ENCODE data around the gene MMD.

The MMD gene

DNA sequence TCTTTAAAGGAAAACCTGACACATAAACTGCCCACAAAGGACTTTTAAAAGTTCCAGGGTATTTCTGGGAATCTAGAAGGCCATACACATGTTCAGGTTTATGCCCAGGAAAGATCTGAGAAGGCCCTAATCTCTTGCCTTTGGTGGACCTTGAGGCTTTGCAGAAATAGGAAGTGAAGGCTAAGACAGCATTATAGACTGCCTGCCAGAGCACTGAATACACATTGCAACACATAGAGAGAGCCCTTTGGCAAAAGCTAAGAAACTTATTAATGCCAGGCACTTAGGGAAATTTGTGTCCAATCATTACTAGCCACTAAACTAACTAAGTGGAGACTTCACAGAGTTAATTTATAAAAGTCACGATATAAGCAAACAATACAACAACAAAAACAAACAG lies 70.4 kb downstream of the MMD start:
- no peak overlapping the region for H3K4me3 ChIP-seq (ENCODE audit: low read depth, low read length)
- TF ChIP-seq, protein P1, sequence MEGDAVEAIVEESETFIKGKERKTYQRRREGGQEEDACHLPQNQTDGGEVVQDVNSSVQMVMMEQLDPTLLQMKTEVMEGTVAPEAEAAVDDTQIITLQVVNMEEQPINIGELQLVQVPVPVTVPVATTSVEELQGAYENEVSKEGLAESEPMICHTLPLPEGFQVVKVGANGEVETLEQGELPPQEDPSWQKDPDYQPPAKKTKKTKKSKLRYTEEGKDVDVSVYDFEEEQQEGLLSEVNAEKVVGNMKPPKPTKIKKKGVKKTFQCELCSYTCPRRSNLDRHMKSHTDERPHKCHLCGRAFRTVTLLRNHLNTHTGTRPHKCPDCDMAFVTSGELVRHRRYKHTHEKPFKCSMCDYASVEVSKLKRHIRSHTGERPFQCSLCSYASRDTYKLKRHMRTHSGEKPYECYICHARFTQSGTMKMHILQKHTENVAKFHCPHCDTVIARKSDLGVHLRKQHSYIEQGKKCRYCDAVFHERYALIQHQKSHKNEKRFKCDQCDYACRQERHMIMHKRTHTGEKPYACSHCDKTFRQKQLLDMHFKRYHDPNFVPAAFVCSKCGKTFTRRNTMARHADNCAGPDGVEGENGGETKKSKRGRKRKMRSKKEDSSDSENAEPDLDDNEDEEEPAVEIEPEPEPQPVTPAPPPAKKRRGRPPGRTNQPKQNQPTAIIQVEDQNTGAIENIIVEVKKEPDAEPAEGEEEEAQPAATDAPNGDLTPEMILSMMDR (IDR thresholded peaks at IDR 0.05; ENCODE audit: borderline replicate concordance, insufficient read depth, low read depth, low read length), result no peak

DNA sequence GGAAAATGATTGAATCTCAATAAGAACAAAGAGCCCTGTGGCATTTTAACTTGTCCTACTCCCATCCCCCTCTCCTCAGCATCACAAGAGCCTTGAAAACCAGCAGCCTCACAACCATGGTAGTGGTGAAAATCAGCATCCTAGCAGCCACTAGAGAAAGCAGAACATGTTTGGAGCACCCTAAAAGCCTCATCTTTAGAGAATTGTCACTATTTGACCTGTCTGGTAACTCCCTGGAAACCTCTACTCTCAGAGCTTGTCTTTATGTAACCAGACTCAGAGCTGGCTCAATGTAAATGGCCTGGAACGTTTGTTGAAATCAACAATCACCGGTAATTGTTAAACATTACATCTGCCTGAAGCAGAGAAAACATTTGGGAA lies 70.8 kb downstream of the MMD start:
- TF ChIP-seq, protein P1 (IDR thresholded peaks at IDR 0.05; ENCODE audit: borderline replicate concordance, insufficient read depth, low read depth, low read length), result no peak
- no peak overlapping the region for H3K4me3 ChIP-seq (ENCODE audit: low read depth, low read length)

DNA sequence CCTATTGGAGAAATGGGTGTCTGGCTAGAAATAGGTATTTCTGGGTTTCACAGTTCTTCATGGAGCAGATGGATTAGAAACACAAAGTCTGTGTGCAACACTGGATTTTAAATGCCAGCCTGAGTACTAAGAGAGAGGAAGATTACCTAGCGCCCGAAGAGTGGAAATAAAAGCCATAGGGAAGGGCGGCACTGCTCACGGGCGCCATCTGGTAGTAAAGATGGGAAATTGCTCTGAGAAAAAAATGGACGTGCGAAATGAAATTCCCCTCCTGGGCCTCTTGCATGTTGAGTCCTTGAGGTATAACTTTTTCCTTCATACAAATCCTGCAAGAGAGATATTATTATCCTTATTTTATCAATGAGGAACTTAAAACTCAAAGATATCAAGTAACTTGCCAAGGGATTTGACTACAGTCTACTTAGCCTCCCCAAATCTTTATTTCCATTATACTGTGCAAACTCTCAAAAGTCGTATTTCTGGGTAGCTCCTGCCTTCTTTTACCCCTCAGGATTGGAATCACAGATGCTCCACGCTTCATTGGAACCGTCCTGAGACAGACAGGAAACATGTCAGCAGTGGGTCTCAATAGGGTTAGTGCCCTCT lies 72.8 kb downstream of the MMD start:
- TF ChIP-seq, protein P1 (IDR thresholded peaks at IDR 0.05; ENCODE audit: borderline replicate concordance, insufficient read depth, low read depth, low read length), result peak; percentile 82

DNA sequence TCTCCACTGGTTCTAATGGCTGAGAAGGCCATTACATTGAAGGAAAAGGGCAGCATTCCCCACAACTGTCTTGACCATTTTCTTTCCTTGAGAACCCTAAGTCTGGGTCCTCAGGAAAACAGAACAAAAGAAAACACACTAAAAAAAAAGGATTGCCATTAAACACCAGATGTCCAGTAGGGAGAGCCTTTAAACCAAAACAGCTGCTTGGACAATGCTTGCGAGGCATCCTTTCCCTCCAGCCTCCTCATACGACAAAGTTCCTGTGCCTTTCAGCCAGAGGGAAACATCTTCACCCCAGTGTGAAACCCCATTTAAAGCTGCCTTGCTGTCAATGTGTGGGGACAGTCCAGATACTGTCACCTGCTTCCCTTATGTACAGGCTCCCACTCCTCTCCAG lies 74.3 kb downstream of the MMD start:
- TF ChIP-seq, protein P1 (IDR thresholded peaks at IDR 0.05; ENCODE audit: borderline replicate concordance, insufficient read depth, low read depth, low read length), result no peak
- H3K4me3 ChIP-seq (ENCODE audit: low read depth, low read length), result no peak overlapping the region

More for the DNA sequence above, 72.8 kb downstream of the MMD start:
- H3K4me3 ChIP-seq (ENCODE audit: low read depth, low read length), result no peak overlapping the region

DNA sequence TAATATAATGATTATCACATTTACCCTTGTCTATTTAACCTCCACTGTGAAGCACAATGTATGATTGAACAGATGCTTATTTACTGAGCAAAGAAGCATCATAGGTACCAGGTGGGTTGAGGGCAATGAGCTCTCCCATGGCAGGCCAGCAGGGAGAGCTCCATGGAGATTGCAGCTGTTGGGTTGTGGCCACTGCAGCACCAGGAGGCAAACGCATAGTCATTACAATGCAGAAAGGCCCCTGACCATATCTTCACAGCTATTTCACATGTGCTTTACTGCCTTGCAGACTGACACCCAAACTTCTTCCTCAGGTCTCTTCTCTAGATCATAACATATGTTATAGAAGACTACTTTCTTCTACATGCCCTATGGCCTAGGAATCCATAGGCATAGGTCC lies 75.0 kb downstream of the MMD start:
- TF ChIP-seq, protein P1 (IDR thresholded peaks at IDR 0.05; ENCODE audit: borderline replicate concordance, insufficient read depth, low read depth, low read length), result no peak
- no peak overlapping the region for H3K4me3 ChIP-seq (ENCODE audit: low read depth, low read length)

DNA sequence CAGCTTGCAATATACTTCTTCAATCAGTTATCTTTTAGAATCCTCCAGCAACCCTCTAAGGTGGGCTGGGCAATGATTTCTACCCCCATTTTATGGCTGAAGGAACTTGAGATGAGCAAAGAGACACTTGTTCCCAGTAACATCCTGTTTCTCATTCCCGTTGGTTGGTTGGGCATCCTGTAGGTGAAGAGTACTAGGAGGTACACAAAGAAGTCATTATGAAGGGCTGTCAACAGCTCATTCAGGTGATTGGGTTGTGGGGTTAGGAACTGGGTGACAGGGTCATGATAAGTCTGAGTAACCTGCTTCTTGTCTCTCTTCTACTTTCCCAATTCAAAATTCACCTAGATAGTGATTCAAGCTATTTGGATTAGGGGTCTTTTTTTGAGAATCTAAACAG lies 76.5 kb downstream of the MMD start:
- TF ChIP-seq, protein P1 (IDR thresholded peaks at IDR 0.05; ENCODE audit: borderline replicate concordance, insufficient read depth, low read depth, low read length), result no peak
- H3K4me3 ChIP-seq (ENCODE audit: low read depth, low read length), result no peak overlapping the region

DNA sequence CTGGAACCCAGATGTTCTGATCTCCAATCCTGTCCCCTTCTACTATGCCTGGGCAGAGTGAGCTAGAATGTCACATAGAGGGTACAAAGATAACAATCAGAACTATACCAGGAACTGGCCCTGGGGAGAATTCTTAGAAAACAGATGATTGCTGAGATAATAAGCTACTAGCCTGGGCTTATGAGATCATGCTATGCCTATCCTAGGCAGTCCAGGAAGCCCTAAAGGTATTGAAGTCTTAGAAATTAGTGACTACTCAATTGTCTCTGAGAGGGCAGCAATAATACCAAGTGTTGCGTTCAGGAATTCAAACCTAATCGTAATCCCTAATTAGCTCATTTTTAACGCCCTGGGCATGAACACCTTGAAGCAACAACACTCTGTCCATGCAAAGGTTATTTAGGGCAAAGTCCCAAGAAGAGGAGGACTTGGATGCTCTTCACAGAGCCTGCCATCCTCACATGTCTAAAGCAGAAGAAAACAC lies 77.1 kb downstream of the MMD start:
- TF ChIP-seq, protein P1 (IDR thresholded peaks at IDR 0.05; ENCODE audit: borderline replicate concordance, insufficient read depth, low read depth, low read length), result no peak
- H3K4me3 ChIP-seq (ENCODE audit: low read depth, low read length), result no peak overlapping the region

All from GM12875 (cell line).